GM21423 (cell line): ENCODE data around the gene TSPAN32.

Experiments
- ATAC-seq: cut with Tn5 transposase; IDR thresholded peaks from one replicate; pipeline ENCODE4 v1.9.1; 2021; ENCODE audit warnings: mild to moderate bottlenecking, moderate library complexity; ENCODE audit not compliant: unreplicated experiment

TSPAN32 gene

GRCh38 chr11:2301631-2302305 is at the start of gene TSPAN32, which contains the start of gene C11orf21:
TSPAN32 (plus strand) TSS chr11:2302013; CDS start chr11:2302150, 137 bp downstream.
C11orf21 (minus strand) TSS chr11:2301918; CDS start chr11:2301808, 110 bp downstream.
- peak; percentile 61 for ATAC-seq

- no peak for ATAC-seq
Observed at GRCh38 chr11:2252018-2252417, 49.8 kb upstream of the TSPAN32 start.

GRCh38 chr11:2256293-2256913 is 45.4 kb upstream of the TSPAN32 start:
- ATAC-seq: no peak

GRCh38 chr11:2256951-2257700 is 44.7 kb upstream of the TSPAN32 start:
- no peak for ATAC-seq

GRCh38 chr11:2258501-2259465 is 43.0 kb upstream of the TSPAN32 start:
- ATAC-seq: no peak

- ATAC-seq: no peak
Observed at GRCh38 chr11:2259466-2259830, 42.4 kb upstream of the TSPAN32 start.

GRCh38 chr11:2259897-2260451 is 41.8 kb upstream of the TSPAN32 start:
- ATAC-seq: no peak

GRCh38 chr11:2260491-2261364 is 41.1 kb upstream of the TSPAN32 start:
- ATAC-seq: no peak

GRCh38 chr11:2261436-2262230 is 40.2 kb upstream of the TSPAN32 start:
- ATAC-seq: no peak

GRCh38 chr11:2262301-2263070 is 39.3 kb upstream of the TSPAN32 start:
- ATAC-seq: no peak

- no peak for ATAC-seq
Observed at GRCh38 chr11:2263071-2263565, 38.7 kb upstream of the TSPAN32 start.

- ATAC-seq: no peak
Observed at GRCh38 chr11:2263724-2264360, 38.0 kb upstream of the TSPAN32 start.

GRCh38 chr11:2264366-2265053 is 37.3 kb upstream of the TSPAN32 start:
- ATAC-seq: no peak

GRCh38 chr11:2265396-2265795 is 36.4 kb upstream of the TSPAN32 start:
- no peak for ATAC-seq

GRCh38 chr11:2265854-2266585 is 35.8 kb upstream of the TSPAN32 start:
- ATAC-seq: no peak
